Adrenal gland (tissue), 12 donors: ENCODE measurements around the gene EIF3M. TPM values are rescaled to one million over a fixed set of nuclear protein-coding genes. Genes with fewer than 3 reads are reported as not detected.

Experiments
- DNase-seq, 7 donors: peaks; one replicate each; pipeline ENCODE4 v3.0.0-alpha.2; 2019 to 2020
- H3K27ac ChIP-seq, 5 donors: fragments of 200-600 bp; sonication (generic) in 4 of 5; 1 replicate in 3 of 5; 2 replicates in 2 of 5; pipeline versions ENCODE4 v1.5.1 to v1.8.0; 2016 to 2020; ENCODE audit warnings: mild to moderate bottlenecking in 1 of 5
- H3K27me3 ChIP-seq: fragments of 200-600 bp; 2 replicates; pipeline ENCODE4 v1.8.0; 2021
- H3K36me3 ChIP-seq, 2 donors: fragments of 200-600 bp; replicated peaks in 1 of 2; 1 replicate in 1 of 2; 2 replicates in 1 of 2; pipeline versions ENCODE4 v1.5.1 to v1.8.0; 2018 to 2022
- H3K4me1 ChIP-seq, 2 donors: fragments of 200-600 bp; replicated peaks in 1 of 2; 1 replicate in 1 of 2; 2 replicates in 1 of 2; pipeline versions ENCODE4 v1.5.1 to v1.8.0; 2018 to 2021
- H3K4me3 ChIP-seq, 4 donors: fragments of 200-600 bp; sonication (generic) in 3 of 4; one replicate each; pipeline ENCODE4 v1.5.1; 2016 to 2018
- H3K9me3 ChIP-seq, 3 donors: fragments of 200-600 bp; sonication (generic) in 1 of 3; replicated peaks in 1 of 3; 1 replicate in 2 of 3; 2 replicates in 1 of 3; pipeline versions ENCODE4 v1.5.1 to v1.8.0; 2016 to 2021
- POLR2A ChIP-seq, 2 donors: fragments of 450-650 bp; IDR thresholded peaks; one replicate each; pipeline ENCODE4 v1.6.1; 2017; ENCODE audit warnings: antibody characterized with exemption in 2 of 2, mild to moderate bottlenecking in 2 of 2, moderate library complexity in 1 of 2
- WGBS, 4 donors: extraction: QIAGEN DNeasy Blood & Tissue Kit in 2 of 4; methylation state at CpG; one replicate each; pipeline versions ENCODE4 v1.1.5 to v1.1.7; 2013 to 2017; 5-methylcytosine and 5-hydroxymethylcytosine counted together
- intact Hi-C, 2 donors: fragments of 100-400 bp; cut with DNase I; formaldehyde crosslinking; loops; one replicate each; pipeline versions ENCODE4 v1.14.1 to v1.15.0; 2022 to 2023
- polyA plus RNA-seq, 3 donors: library from polyadenylated mRNA; stranded (reverse); fragments of 200-250 nt in 2 of 3; fragments of 350-450 nt in 1 of 3; fragmentation: Illumina TruSeq in 1 of 3; extraction: RNeasy Lipid Tissue Mini Kit (QIAGEN cat#74804) in 1 of 3; gene quantifications; one replicate each; pipeline ENCODE4 v1.2.3, GENCODE V29; 2013 to 2014
- total RNA-seq, 9 donors: library from RNA; depleted of rRNA in 4 of 9; stranded (reverse); fragments of >200 nt in 4 of 9; fragments of 120-200 nt in 1 of 9; fragmentation: NEBNext Ultra II Directional in 1 of 9; extraction: Animal tissue kit (Norgen Biotek cat#: 25700) in 1 of 9; gene quantifications; one replicate each; pipeline versions ENCODE4 v1.1.0 to v1.2.4, GENCODE V29; 2013 to 2023
- TF ChIP-seq, protein P1 (sequence below), 6 experiments: fragments of 450-650 bp in 4 of 6; fragments of 200-600 bp in 2 of 6; sonication (generic) in 1 of 6; IDR thresholded peaks; 1 replicate in 5 of 6; 2 replicates in 1 of 6; pipeline versions ENCODE4 v1.5.1 to v1.8.0; 2016 to 2021; ENCODE audit warnings: antibody characterized with exemption in 6 of 6, mild to moderate bottlenecking in 2 of 6, moderate library complexity in 1 of 6
- donor health status: healthy with polysubstance abuse.
- donor health status: Bipolar disorder and iron deficiency.
- donor health status: DM: yes; HTN: yes; CAD: no.
- donor health status: DM: no; HTN: no; CAD: no.
- donor health status: DM: no; HTN: no; CAD: no.
- donor health status: DM: yes; HTN: yes; CAD: no.

The EIF3M gene
- total and polyA plus RNA-seq, 12 donors = 174 to 761 (median 311) TPM

DNA sequence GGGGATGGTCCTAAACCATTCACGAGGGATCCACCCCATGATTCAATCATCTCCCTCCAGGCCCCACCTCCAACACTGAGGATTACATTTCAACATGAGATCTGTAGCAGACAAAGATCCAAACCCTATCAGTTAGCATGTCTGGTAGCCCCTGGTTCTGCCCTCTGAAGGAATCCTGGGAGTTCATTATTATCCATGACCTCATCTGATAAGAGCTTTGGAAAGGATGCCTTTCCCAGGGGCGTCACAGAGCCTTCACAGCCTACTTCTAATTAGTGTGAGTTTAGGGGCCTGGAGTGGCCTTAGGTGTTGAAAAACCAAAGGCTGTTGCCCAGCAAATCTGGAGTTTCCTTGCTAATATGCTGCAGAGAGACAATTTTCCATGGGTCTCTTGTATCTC, 8.6 kb upstream of the EIF3M start:
- Histone ChIP-seq H3K4me3 (no peak overlapping the region), H3K27me3 (peaks cover 3% of the 10 kb centered on the region), H3K27ac (no peak overlapping the region), H3K4me1 (no peaks in the 10 kb centered on the region), H3K36me3 (no peaks in the 10 kb centered on the region), H3K9me3 (no peaks in the 10 kb centered on the region)
- no peak for DNase-seq
- TF ChIP-seq POLR2A (IDR thresholded peaks at IDR 0.05) = no peak
- TF ChIP-seq, protein P1, sequence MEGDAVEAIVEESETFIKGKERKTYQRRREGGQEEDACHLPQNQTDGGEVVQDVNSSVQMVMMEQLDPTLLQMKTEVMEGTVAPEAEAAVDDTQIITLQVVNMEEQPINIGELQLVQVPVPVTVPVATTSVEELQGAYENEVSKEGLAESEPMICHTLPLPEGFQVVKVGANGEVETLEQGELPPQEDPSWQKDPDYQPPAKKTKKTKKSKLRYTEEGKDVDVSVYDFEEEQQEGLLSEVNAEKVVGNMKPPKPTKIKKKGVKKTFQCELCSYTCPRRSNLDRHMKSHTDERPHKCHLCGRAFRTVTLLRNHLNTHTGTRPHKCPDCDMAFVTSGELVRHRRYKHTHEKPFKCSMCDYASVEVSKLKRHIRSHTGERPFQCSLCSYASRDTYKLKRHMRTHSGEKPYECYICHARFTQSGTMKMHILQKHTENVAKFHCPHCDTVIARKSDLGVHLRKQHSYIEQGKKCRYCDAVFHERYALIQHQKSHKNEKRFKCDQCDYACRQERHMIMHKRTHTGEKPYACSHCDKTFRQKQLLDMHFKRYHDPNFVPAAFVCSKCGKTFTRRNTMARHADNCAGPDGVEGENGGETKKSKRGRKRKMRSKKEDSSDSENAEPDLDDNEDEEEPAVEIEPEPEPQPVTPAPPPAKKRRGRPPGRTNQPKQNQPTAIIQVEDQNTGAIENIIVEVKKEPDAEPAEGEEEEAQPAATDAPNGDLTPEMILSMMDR (IDR thresholded peaks at IDR 0.05) = no peak
- 53 to 65% (median 58%) methylated on average over 2 of the region's 2 CpGs for WGBS, 4 donors
- intact Hi-C loops = no loop called here

- Histone ChIP-seq H3K4me3 (no peak overlapping the region), H3K27ac (no peak overlapping the region), H3K36me3 (no peaks in the 10 kb centered on the region), H3K9me3 (no peaks in the 10 kb centered on the region), H3K27me3 (peaks cover 1% of the 10 kb centered on the region), H3K4me1 (no peaks in the 10 kb centered on the region)
- no peak for DNase-seq
- TF ChIP-seq, protein P1 (IDR thresholded peaks at IDR 0.05) = no peak
- TF ChIP-seq POLR2A (IDR thresholded peaks at IDR 0.05) = no peak
- 91 to 100% (median 99%) methylated on average over 1 of the region's 1 CpG for WGBS, 4 donors
- intact Hi-C loops = no loop called here
These were observed 7.2 kb upstream of the EIF3M start for GRCh38 chr11:32576456-32576855.

DNA sequence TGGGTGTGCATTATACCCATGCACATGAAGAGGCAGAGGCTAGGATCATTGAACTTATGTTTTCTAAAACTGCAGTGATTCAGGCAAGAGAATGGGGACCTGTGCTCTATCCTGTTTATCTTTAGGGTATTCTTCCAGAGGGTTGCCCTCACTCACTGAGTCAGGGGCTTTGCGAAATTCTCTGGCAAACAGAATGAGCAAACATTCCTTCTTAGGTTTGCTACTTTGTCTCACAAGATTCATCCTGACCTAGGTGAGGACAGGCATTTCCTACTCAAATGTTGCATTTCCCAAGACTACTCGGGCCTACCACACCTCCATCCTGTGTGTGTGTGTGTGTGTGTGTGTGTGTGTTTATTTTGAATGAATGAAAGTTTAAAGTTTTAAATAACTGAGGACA, 2.7 kb upstream of the EIF3M start:
- no peak for TF ChIP-seq POLR2A (IDR thresholded peaks at IDR 0.05)
- TF ChIP-seq, protein P1 (IDR thresholded peaks at IDR 0.05) = no peak
- H3K27ac ChIP-seq = no peak overlapping the region
- DNase-seq = no peak
- intact Hi-C loops = no loop called here
- no peaks in the 10 kb centered on the region for H3K27me3 ChIP-seq
- no peaks in the 10 kb centered on the region for H3K9me3 ChIP-seq
- no peaks in the 10 kb centered on the region for H3K36me3 ChIP-seq
- 62 to 80% (median 74%) methylated on average over 2 of the region's 2 CpGs for WGBS, 4 donors
- no peak overlapping the region for H3K4me3 ChIP-seq
- H3K4me1 ChIP-seq = peaks cover 11 to 17% of the 10 kb centered on the region in 2 donors

- H3K36me3 ChIP-seq = no peaks in the 10 kb centered on the region
- no peak overlapping the region for H3K27ac ChIP-seq
- no peak for DNase-seq
- H3K9me3 ChIP-seq = no peaks in the 10 kb centered on the region
- H3K27me3 ChIP-seq = no peaks in the 10 kb centered on the region
- intact Hi-C loops = no loop called here
- WGBS, 4 donors = 83 to 86% (median 84%) methylated on average over 3 of the region's 3 CpGs
- peaks cover 17 to 22% of the 10 kb centered on the region in 2 donors for H3K4me1 ChIP-seq
- TF ChIP-seq POLR2A (IDR thresholded peaks at IDR 0.05) = no peak
- TF ChIP-seq, protein P1 (IDR thresholded peaks at IDR 0.05) = no peak
- no peak overlapping the region for H3K4me3 ChIP-seq
These were observed 2.1 kb upstream of the EIF3M start for GRCh38 chr11:32581556-32581955.
